HG03139 (cell line): ENCODE results near the gene EMILIN1.
"Not testable (repeated sequence)": the region's sequence is repeated elsewhere in the genome, so short reads cannot be mapped to it uniquely, and the experiment has no call there.

Experiments used
- ATAC-seq: cut with Tn5 transposase; IDR thresholded peaks from one replicate; pipeline ENCODE4 v1.9.1; 2021; ENCODE audit not compliant: unreplicated experiment

EMILIN1 gene

GRCh38 chr2:27119330-27119670, 40.9 kb downstream of the EMILIN1 start:
- ATAC-seq = not testable (repeated sequence)

GRCh38 chr2:27121906-27122305, 43.5 kb downstream of the EMILIN1 start:
- no peak for ATAC-seq

- ATAC-seq = no peak
Measured at GRCh38 chr2:27122791-27123190, 44.4 kb downstream of the EMILIN1 start.

- no peak for ATAC-seq
Measured at GRCh38 chr2:27123302-27124150, 45.1 kb downstream of the EMILIN1 start, which contains the start of gene ABHD1. TSS of gene ABHD1 (plus strand) at chr2:27123815. CDS start at chr2:27123949, 134 bp downstream.

GRCh38 chr2:27125104-27125503, 46.7 kb downstream of the EMILIN1 start:
- ATAC-seq = no peak

GRCh38 chr2:27126252-27126710, 47.9 kb downstream of the EMILIN1 start:
- no peak for ATAC-seq

- no peak for ATAC-seq
Measured at GRCh38 chr2:27127883-27128667, 49.7 kb downstream of the EMILIN1 start.

GRCh38 chr2:27128668-27129571, 50.5 kb downstream of the EMILIN1 start:
- no peak for ATAC-seq

- no peak for ATAC-seq
Measured at GRCh38 chr2:27130396-27130795, 52.0 kb downstream of the EMILIN1 start.

- ATAC-seq = no peak
Measured at GRCh38 chr2:27131429-27131828, 53.0 kb downstream of the EMILIN1 start.

GRCh38 chr2:27133195-27133875, 54.9 kb downstream of the EMILIN1 start:
- no peak for ATAC-seq

- ATAC-seq = peak; percentile 72
Measured at GRCh38 chr2:27133905-27134780, 55.7 kb downstream of the EMILIN1 start, which contains the start of gene PREB. TSS of gene PREB (minus strand) at chr2:27134636. CDS start at chr2:27134421, 215 bp downstream.

GRCh38 chr2:27134781-27135477, 56.5 kb downstream of the EMILIN1 start:
- no peak for ATAC-seq

GRCh38 chr2:27135478-27135955, 57.1 kb downstream of the EMILIN1 start:
- ATAC-seq = no peak
